NCI-H2107 (cell line): Measurements from ENCODE around the gene ENDOD1.
"Not testable (repeated sequence)": the region's sequence is repeated elsewhere in the genome, so short reads cannot be mapped to it uniquely, and the experiment has no call there.

Experiments
- DNase-seq: peaks from one replicate; lab custom pipeline; 2025; lab: John Stamatoyannopoulos, UW

The ENDOD1 gene

DNA sequence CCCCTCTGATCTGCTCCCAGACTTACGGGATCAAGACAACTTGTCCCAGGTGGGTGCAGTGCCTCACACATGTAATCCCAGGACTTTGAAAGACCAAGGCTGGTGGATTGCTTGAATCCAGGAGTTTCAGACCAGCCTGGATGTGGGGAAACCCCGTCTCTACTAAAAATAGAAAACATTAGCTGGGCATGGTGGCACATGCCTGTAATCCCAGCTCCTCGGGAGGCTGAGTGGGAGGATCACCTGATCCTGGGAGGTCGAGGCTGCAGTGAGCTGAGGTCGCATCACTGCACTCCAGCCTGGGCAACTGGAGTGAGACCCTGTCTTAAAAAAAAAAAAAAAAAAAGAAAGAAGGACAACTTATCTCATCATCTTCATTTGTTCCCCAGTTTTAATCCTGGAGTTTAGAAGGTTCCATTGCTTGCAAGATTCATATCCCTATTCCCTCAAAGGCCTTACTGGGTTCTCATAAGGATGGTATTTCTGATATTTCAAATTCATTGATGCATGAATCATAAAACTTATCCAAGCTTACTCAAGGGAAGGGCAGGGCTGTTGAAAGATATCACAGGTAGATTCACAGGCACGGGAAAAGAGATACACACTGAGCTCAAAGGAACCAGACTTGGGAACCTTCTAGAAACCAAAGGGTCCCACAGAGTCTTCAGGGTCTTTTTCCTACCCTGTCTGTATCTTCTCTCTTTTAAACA, 14.6 kb downstream of the ENDOD1 start:
- DNase-seq, result no peak

DNA sequence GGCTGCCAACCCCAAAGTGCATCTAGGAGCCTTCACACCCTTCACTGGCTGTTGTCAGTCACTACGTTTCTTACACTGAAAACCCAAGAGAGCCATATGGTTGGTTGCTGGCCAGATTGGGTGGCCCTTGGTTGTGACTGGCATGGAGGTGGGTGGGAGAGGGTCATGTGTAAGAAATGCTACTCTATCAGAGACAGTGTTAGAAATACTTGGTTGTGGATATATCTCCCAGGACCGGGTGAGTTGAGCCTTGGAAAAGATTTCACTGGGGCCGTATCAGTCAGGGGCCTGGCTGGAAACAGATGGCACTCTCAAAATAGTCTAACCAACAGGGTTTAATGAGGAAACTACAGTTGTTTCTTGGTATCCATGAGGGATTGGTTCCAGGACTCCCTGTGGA, 15.2 kb downstream of the ENDOD1 start:
- no peak for DNase-seq

DNA sequence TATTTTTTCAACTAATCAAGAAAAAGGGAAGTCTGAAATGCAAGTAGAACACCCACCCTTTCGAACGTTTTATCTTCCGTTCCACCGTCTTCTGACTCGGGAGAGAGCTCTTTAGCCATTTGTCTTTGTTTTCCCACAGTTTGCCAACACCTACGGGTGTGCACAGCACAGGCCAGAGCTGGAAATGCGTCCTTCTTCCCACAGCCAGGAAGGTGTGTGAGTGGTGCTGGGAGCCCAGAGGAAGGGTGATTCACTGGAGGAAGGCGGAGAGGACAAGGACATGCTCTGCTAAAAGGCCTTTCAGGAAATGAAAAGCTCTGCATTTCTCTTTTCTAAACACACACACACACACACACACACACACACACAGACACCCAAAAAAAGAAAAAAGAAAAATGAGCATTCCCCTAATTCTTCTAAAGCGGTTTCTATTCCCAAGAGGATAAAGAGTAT, 18.5 kb downstream of the ENDOD1 start:
- DNase-seq, result no peak

DNA sequence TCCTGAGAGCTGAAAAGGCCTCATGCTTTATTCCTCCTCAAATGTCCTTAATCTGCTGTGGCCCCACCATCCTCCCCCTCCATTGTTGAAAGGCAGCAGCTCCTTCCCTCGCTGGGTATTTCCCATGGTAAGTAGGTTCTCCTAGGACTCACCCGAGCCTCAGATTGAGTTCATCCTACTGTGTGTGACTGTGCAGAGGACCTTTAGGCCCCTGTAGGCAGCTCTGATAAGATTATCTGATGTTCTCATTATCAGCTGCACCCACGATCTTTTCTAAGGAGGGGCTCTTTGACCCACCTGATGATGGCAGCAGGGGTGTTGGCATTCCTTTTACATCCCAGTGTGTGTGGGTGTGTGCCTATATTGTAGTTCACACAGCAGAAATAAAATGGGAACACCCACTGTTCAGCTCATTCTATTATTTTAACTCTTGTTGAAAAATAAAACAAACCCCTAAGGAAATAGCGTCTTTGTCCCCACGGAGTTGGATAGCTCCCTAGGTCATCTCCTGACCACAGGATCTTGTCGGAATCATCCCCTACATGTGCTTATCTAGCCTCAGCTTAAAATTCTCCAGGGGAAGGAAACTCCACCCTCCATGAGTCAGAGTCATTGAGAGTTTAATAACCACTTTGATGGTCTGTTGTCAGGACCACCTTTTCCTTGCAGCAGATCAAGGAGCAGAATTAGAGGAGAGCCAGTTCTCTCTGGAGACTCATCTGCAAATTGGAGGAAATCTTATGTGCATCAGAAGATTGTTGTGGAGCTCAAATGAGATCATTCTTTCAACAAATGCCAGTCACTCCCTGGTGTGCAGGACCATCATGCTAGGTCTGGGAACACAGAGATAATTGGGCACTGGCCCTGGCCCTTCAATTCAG, 19.3 kb downstream of the ENDOD1 start:
- DNase-seq, result no peak

DNA sequence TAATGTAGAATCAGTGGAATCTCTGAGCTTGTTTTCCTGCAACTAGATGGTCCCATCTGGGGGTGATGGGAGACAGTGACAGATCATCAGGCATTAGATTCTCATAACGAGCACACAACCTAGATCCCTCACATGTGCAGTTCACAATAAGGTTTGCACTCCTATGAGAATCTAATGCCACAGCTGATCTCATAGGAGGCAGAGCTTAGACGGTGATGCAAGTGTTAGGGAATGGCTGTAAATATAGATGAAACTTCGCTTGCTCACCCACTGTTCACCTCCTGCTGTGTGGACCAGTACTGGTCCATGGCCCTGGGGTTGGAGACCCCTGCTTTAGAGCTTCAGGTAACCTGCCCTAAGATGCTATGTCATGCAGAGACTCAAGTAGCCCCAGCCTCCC, 21.8 kb downstream of the ENDOD1 start:
- not testable (repeated sequence) for DNase-seq

DNA sequence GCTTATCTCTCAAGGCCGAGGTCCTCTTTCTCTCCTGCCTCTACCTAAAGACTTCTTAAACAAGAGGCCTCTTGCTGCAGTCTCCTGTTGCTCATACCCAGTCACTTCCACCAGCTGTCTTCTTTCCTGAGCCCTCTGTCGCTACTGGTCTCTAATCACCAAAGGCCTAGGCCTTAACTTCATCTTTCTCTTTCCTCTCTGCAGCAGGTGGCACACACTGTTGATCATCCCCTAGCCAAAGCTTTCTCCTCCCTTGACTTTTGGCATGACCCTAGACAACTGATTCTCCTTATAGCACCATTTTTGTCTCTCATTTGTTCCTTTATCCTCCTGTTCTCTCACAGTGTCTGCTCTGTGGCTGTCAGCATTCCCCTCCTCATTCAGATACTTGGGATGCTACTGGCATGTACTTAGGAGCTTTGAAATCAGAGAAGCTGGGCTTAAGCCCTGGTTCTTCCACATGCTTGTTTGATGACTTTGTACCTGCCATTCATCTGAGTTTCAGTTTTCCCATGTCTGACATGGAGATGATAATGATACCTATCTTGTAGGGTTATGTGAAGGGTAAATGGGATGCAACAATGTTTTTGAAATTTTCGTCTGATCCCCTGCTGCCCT, 22.4 kb downstream of the ENDOD1 start:
- no peak for DNase-seq

DNA sequence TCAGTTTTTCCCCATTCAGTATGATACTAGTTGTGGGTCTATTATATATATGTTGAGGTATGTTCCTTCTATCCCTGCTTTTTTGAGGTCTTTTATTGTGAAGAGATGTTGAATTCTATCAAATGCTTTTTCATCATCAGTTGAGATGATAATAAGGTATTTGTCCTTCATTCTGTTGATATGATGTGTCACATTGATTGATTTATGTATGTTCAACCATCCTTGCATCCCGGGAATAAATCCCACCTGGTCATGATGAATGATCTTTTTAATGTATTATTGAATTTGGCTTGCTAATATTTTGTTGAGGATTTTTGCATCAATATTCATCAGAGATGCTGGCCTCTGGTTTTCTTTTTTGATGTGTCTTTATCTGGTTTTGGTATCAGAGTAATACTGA, 26.0 kb downstream of the ENDOD1 start:
- DNase-seq, result no peak

DNA sequence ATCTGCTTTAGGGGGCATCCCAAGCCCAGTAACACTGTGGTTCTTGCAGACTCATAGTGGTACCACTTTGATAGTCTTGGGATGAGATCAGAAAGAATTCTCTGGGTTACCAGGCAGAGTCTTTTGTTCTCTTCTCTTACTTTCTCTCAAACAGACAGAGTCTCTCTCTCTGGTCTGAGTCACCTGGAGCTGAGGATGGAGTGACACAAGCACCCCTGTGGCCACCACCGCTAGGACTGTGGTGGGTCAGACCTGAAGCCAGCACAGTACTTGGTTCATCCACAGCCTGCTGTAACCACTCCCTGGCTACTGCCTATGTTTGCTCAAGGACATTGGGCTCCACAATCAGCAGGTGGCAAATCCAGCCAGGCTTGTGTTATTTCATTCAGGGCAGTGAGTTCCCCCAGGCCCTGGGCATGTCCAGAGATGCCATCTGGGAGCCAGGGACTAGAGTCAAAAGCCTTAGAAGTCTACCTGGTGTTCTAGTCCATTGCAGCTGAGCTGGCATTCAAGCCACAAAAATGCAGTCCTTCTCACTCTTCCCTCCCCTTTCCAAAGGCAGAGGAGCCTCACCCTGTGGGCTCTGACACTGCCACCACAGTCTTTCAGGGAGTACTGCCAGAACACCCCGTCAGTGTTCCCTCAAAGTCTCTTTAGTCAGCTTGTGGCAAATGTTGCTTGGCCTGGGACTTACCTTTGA, 29.9 kb downstream of the ENDOD1 start:
- no peak for DNase-seq

DNA sequence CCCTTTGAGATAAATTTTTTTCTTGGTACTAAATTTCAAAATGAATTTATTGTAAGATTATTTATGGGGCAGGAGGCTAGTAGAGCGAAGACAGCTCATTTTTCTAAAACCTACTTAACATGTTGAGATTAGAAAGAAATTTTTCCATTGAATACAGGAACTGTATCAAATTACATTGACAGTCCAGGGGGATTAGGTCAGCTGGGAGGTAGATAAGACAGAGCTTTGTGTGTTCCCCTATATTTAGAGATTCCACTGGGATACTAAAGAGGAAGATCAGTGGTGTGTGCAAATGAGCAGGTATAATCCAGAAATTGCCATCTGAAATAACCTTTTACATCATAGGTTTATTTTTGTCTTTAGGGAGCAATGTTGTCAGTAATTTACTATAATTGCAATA, 32.1 kb downstream of the ENDOD1 start:
- DNase-seq, result no peak

DNA sequence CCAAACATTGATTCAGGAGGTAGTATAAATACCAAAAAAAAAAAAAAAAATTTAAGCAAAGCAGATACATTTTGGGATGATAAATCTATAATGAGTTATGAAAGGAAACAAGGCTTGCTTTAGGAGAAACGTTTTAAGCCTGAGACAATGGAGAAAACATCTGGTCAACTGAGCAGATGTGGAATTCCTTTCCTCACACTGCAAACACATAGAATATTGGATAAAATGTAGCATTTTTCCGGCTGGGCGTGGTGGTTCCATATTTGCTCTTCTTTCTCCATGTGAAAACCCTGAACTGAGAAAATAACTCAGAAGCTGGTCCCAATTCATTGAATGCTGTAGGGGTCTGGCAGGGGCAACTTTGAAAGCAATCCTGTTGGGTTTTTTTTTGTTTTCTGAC, 33.9 kb downstream of the ENDOD1 start:
- DNase-seq, result no peak

DNA sequence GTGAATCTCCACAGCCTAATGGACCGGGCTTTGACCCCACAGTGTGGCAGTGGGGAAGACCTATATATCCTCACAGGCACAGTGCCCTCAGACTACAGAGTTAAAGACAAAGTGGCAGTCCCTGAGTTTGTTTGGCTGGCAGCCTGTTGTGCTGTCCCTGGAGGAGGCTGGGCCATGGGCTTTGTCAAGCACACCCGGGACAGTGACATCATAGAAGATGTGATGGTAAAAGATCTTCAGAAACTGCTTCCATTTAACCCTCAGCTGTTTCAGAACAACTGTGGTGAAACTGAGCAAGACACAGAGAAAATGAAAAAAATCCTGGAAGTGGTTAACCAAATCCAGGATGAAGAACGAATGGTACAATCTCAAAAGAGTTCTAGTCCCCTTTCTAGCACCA, 39.0 kb downstream of the ENDOD1 start:
- DNase-seq, result no peak

DNA sequence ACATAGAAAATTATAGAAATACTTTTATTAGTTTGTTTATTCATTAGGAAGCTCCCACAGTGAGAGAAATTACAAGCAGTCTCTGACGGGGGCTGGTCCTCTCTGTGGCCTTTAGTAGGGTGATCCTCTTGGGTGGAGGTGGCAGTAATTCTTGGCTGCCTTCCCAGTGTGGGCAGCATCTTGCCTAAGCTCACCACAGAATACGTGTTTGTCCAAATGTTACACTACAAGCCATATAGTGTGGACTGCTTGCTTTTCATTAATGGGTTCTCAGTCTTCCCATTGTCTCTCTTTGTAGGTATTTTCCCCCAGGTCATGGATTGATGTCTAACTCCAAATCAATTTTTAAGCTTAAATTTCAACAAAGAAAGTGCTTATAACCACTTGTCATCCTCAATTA, 43.3 kb downstream of the ENDOD1 start:
- no peak for DNase-seq

DNA sequence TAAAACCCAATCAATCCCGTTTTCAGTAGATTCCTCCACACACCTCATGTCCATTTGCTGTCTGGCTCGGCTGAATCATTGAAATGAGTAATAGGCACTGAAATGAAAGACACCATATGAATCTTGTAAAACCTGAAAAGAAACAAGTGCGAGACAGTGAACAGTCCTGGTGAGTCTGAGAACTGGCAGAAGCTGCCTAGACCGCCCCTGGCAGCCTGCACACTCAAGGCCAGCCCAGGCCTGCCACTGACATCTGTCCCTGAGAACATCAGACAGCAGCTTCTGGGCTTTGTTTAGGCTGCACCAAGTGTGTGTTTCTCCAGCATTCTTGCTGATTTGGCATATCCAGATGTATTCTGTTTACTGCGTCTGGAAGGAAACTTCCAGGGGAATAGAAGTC, 44.8 kb downstream of the ENDOD1 start:
- DNase-seq, result no peak

DNA sequence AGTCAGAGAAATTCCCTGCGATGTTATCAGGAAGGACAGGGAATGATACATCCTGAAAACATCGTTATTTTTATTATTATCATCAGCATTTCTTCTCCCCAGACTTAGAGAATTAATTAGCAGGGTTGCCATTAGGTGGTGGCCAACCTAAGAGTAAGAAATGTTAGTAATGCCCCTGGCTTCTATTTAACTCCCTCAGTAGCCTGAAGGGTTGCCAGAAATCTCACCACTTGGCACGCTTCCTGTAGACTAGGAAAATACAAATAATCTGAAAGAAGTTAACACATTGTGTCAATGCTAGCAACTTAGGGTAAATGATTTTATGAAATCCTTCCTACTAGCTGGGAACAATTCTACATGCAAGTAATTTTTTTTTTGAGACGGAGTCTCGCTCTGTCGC, 45.5 kb downstream of the ENDOD1 start:
- DNase-seq, result no peak

DNA sequence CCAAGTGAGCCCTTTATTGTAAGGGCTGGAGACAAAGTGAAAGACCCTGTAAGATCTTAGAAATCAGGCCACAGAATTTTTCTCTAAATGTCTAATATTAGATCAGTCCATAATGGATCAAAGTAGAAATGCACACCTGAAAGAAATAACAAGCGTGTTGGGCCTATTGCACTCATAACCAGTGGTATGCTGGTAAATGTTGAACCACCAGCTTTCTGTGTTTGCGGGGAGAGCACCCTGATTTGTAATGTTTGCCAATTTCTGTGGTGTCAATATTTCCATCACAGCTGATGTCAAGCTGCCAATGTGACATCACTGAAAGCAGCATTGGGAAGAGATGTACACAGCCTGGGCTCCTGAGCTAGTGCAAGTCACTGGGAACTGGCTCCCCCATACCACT, 46.2 kb downstream of the ENDOD1 start:
- no peak for DNase-seq

DNA sequence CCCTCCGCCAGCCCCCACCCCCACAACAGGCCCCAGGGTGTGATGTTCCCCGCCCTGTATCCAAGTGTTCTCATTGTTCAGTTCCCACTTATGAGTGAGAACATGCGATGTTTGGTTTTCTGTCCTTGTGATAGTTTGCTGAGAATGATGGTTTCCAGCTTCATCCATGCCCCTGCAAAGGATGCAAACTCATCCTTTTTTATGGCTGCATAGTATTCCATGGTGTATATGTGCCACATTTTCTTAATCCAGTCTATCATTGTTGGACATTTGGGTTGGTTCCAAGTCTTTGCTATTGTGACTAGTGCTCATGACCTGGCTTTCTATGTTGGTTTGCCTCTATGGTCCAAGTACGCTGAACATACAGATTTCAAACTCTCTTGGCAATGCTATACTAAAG, 47.1 kb downstream of the ENDOD1 start:
- not testable (repeated sequence) for DNase-seq

DNA sequence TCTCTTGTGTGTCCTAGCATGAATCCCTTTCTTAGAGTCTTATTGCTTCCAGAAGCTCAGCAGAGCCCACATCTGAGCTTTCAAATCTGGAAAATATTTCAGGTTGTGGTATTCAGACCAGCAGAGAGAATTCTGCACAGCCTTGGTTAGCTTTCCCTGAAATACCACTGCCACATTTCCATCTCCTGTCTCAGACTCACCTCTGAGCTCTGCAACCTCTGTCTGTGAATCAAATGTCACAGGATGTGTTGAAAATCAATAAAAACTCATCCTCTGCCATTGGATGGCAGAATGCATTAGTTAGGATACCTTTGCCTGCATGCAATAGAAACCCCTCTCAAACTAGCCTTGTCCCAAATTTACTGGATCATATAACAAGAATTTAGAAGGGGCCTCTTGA, 47.7 kb downstream of the ENDOD1 start:
- no peak for DNase-seq

DNA sequence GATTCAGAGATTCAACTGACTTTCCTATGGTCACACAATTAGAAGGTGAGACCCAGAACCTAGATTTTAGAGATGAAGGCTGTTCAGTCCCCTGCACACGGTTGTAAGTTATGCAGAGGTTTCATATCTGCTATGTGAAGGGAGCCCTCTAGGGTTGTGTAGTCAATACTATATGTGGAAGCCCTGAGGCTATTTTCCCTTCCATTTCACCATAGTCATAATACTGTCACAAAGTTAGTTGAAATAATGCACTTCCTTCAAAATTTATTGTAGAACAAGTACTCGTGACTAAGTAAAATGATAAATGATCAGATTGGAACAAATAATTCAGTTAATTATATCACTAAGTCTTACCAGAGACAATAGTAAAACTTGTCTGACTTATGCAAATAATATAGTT, 48.8 kb downstream of the ENDOD1 start:
- no peak for DNase-seq

DNA sequence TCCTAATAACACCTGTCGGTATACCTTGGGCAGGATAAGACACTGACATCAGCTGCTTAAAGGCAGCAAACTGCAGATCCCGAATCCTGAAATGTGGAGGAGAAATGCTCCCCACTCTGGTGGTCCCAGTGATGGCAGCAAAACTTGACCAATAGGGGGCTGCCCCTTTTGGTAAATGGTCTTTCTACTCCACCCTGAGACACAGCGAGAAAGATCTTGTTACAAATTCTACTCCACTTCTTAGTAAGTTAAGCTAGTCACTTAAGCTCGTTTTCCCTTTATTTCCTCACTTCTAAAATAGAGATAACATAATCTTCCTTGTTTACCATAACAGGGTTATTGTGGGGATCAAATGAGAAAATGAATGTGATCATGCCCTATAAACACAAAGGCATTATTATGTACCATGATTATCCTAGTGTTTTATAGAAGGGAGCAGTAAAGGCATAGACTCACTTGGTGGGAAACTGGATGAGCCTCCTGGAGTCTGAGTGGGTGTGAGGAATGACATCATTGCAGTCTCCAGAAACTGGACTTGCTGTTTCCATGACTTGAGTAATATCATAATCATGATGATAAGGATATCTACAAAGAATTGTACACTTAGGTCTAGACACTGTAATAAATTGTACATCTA, 50.9 kb downstream of the ENDOD1 start:
- DNase-seq, result no peak

DNA sequence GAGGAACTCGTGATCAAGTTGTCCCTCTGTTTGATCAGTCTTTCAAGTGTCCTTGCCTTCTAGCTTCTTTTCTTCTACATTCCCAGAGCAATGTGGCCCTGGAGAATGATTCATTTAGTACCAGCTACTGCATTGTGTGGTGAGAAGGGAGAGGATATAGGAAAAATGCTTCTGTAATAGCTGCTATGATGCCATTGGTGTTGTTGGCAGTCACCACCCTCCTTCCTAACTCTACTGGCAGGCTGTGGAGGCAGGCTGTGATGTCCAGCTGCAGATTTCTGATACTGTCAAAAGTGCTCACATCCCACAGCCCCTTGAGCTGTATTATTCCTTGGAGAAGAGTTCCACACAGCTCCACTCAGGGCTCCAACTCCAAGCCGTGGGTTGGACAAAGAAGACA, 52.8 kb downstream of the ENDOD1 start:
- no peak for DNase-seq

DNA sequence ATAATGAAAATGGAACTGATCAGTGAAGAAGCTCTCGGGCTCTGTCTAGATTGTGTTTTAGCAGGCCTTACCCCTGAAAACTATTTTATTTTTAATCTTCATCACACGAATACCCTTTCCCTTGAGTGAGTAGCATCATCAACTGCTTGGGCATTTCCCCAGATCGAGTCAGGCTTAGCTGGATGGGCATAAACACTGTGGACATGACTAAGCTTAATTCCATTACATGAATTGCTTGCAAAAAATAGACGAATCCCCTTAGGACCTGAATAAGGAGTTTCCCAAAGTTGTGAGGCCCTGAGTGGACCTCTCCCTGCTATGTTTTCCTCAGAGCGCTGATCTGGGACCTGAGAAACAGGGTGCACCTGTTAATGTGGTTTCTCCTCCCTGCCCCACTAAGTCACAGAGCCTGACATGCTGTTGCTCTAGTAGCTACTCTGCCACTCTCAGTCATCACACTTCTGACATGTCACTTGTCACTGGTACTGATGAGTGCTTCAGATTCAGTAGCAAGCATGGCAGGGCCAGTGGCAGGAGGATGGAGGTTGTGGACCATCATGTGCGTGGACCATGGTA, 53.5 kb downstream of the ENDOD1 start:
- DNase-seq, result no peak
